Spleen (tissue), 7 donors: Measurements from ENCODE around the gene GRIA4.

Experiments used
- POLR2A ChIP-seq, 3 donors: fragments of 450-650 bp; IDR thresholded peaks; one replicate each; pipeline ENCODE4 v1.5.1; 2017; ENCODE audit warnings: antibody characterized with exemption in 3 of 3, mild to moderate bottlenecking in 1 of 3
- TF ChIP-seq, protein P1 (sequence below), 11 experiments: fragments of 200-600 bp in 7 of 11; fragments of 450-650 bp in 4 of 11; sonication (generic) in 4 of 11; IDR thresholded peaks in 8 of 11; conservative IDR thresholded peaks in 3 of 11; 1 replicate in 7 of 11; 2 replicates in 4 of 11; pipeline versions ENCODE4 v1.4.0 to v1.8.0; 2016 to 2021; ENCODE audit warnings: antibody characterized with exemption in 11 of 11, inconsistent platforms in 4 of 11, mild to moderate bottlenecking in 1 of 11
- donor health status: DM: no; HTN: no; CAD: no; lungs with moderate emphysema.
- donor health status: DM: no; HTN: no; CAD: no.
- donor health status: DM: no; HTN: no; CAD: no.

DNA sequence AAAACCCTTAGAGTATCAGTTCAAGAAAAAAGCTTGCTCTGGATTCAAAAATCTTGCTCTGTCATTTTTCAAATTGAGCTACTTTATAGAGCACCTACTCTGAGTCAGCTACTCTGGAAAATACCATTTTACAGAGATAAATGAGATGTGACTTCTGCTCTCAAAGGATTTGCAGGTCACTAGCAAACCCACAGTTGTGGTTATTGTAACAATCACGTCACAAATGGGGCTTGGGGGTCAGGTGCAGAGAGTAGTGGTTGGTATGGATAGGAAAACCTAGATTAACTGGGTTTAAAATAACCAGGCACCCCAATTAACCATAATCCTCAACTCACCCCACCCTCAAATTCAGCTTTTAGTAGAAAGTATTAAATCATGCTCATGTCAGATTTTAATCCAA, 359.9 kb downstream of the GRIA4 start:
- TF ChIP-seq, protein P1, sequence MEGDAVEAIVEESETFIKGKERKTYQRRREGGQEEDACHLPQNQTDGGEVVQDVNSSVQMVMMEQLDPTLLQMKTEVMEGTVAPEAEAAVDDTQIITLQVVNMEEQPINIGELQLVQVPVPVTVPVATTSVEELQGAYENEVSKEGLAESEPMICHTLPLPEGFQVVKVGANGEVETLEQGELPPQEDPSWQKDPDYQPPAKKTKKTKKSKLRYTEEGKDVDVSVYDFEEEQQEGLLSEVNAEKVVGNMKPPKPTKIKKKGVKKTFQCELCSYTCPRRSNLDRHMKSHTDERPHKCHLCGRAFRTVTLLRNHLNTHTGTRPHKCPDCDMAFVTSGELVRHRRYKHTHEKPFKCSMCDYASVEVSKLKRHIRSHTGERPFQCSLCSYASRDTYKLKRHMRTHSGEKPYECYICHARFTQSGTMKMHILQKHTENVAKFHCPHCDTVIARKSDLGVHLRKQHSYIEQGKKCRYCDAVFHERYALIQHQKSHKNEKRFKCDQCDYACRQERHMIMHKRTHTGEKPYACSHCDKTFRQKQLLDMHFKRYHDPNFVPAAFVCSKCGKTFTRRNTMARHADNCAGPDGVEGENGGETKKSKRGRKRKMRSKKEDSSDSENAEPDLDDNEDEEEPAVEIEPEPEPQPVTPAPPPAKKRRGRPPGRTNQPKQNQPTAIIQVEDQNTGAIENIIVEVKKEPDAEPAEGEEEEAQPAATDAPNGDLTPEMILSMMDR (IDR thresholded peaks at IDR 0.05 in 8 of 11, conservative IDR thresholded peaks at IDR 0.05 in 3 of 11) = no peak
- TF ChIP-seq POLR2A (IDR thresholded peaks at IDR 0.05) = no peak
